Activated T-helper 1 cell treated with anti-CD3 and anti-CD28 coated beads, Interleukin-2, amount 50 U/mL, for 16 hours (primary cell): ENCODE data around the gene NUMB.
"Not testable (repeated sequence)": the region's sequence is repeated elsewhere in the genome, so short reads cannot be mapped to it uniquely, and the experiment has no call there.

Experiments used
- DNase-seq, 2 donors: peaks; one replicate each; pipeline ENCODE4 v3.0.0-alpha.2; 2020; ENCODE audit warnings: low read depth in 1 of 2, low spot score in 1 of 2

NUMB gene

DNA sequence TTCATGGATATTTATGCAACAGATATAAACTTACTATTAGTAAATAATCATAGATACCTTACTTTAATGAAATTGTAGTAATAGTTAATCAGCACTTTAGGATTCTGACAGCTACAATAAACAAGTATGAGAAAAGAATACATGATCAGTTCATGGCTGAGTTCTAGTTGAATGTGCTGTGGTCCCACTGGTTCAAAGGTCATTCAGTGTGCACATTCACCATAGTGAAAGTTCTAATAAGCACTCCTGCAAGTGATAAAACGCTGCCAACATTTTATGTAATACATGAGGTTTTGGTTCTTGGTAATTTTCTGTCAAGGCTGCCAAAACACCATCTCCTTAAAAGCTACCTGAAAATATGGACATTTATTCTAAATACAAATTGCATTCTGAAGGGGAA lies 92.6 kb downstream of the NUMB start:
- DNase-seq, result no peak

- DNase-seq, result no peak
These were observed 93.8 kb downstream of the NUMB start for GRCh38 chr14:73364559-73364958.

- DNase-seq, result no peak
These were observed 98.9 kb downstream of the NUMB start for GRCh38 chr14:73359445-73359844.

- no peak for DNase-seq
These were observed 100.2 kb downstream of the NUMB start for GRCh38 chr14:73358187-73358586.

GRCh38 chr14:73349091-73349490 lies 109.3 kb downstream of the NUMB start:
- not testable (repeated sequence) for DNase-seq

DNA sequence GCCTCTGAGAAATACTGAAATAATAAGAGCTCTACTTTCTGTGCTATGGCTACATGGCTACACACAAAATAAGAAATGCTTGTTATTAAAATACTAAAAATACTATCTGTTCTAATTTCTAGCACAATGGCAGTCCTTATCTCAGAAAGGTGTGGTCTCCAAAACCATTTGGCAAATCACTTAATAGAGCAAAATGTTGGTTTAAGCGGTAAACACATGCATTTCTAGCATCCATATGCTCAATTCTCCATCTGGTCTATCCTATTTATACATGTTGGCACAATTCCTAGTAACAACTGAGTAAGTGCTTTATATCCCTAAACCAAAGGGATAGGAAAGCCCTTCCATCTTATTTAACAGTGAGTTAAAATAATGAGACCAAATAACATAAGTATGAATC lies 114.0 kb downstream of the NUMB start:
- no peak for DNase-seq

DNA sequence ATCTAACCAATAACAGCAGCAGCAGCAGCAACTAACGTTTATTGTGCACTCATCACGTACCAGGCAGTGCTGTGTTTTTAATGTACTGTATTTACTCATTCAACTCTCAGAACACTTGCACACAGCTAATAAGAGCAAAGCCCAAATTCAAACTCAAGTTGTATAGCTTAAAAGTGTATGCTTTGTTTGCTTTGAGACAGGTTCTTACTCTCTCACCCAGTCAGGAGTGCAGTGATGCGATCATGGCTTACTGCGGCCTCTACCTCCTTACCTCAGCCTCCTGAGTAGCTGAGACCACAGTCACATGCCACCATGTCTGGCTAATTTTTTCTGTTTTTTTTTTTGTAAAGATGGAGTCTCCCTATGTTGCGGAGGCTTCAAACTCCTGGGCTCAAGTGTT lies 115.7 kb downstream of the NUMB start:
- DNase-seq, result no peak

- no peak for DNase-seq
These were observed 118.3 kb downstream of the NUMB start for GRCh38 chr14:73339846-73340595.

GRCh38 chr14:73339206-73339605 lies 119.1 kb downstream of the NUMB start:
- no peak for DNase-seq

DNA sequence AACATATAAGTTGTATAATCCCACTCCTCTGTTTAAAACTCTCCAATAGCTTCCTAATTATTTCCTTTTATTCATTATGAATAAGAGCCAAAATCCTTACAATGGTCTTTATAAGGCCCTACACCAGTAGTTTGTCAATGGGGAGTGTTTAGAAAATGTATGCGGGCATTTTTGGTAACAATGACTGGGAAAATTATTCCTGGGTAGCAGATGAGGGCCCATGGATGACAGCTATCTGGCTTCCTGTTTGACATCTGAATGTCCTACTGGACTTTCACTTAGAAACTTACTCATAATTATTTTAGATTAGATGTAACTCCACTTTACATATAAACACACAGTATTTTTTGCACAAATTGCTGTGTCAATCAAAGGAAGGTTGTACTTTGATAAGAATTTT lies 119.8 kb downstream of the NUMB start:
- no peak for DNase-seq

- DNase-seq, result no peak
These were observed 125.3 kb downstream of the NUMB start for GRCh38 chr14:73333031-73333430.

DNA sequence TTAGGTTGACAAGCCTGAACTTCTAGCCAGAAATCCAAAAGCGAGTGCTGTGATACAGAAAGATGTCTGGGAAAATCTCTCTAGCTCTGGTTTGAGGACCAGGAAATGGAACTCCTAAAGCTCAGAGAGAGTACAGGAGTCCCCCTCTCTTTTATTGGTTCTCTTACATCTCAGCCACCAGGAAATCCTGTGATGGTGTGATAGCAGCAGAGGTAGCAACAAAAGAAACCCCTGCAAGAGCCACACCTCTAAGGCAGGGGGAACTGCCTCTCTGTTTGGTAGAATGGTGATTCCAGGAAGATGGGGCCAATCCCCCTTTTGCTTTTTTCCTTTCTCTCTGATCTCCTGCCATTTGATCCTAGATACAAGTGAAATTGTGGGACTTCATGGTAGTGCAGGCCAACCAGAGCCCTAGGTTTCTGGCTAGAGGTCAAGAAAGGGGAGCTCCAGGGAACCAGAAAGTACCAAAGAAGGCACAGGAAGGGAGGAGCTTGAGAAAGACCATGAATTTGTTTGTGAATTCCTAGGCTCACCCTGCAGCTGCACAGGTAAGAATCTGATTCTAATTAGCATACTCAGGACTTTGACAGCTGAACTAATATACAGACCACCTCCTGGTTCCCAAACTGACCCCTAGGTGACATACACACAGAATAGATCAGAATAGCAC lies 132.6 kb downstream of the NUMB start:
- no peak for DNase-seq

- no peak for DNase-seq
These were observed 133.3 kb downstream of the NUMB start for GRCh38 chr14:73325063-73325462.

DNA sequence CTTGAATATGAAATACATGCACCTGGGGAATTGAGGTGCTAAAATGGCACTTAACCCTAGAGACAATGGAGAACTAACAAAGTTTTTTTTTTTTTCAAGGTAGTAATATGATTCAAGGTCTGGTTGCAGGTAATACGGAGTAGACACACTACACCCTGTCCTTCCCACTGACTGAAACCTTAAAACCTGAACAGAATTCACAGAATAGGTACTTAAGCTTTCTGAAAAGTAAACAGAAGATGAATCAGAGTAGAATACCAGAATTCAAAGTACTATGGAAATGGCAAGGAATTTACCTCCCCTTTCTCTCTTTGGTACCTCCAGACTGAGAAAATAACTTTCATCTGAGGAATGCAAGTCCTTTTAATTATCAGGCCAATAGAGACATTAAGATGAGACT lies 133.8 kb downstream of the NUMB start:
- DNase-seq, result no peak

DNA sequence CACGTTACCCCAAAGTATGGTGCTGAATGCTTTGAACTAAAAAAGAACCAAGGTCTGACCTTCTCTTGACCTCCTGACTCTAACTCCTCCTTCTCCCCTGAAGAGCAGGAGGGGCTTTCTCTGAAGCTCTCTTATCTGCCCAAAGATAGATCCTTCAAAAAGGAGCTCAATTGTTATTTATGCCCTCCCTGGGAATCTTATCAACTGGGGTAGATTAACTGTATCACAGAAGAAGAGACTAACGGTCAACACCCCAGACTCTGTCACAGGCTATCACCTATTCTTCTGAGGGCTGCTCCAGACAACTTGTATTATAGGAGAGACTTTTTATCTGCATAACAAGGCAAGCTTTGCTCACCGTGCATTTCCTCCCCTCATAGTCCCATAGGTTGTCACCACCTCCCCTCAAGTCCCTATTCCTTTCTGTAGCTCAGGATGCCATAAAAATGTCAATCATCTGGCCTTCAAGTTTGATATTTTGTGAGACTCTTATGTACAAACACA lies 134.4 kb downstream of the NUMB start:
- DNase-seq, result no peak

GRCh38 chr14:73313151-73313550 lies 145.2 kb downstream of the NUMB start:
- DNase-seq, result no peak

DNA sequence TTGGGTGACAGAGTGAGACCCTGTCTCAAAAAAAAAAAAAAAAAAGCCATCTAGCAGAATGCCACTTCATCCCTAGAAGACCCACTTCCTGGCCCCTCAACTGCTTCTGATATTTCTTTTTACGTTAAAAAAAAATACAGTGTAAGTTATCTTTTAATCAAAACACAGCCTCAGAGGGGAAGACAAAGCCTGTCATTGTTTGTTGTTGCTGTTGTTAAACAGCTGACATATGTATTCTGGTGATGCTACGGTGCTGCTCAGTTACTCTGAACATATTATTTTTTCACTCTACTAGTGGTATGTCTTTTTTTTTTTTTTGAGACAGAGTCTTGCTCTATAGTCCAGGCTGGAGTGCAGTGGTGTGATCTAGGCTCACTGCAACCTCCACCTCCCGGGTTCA lies 145.7 kb downstream of the NUMB start:
- DNase-seq, result no peak

DNA sequence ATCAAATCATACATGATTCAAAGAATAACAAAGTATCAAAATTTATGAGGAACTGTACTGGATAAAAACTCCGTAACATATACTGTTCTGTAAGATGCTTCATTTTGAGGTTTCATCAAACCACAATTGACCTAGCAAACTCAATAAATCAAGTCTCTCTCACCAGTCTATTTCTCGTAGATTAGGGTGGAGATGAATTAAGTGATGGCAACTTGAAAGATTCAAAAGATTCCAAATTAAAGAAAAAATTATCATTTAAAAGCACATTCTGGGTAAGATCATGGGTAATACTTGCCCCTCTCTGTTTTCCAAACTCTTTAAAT lies 146.7 kb downstream of the NUMB start:
- DNase-seq, result no peak

DNA sequence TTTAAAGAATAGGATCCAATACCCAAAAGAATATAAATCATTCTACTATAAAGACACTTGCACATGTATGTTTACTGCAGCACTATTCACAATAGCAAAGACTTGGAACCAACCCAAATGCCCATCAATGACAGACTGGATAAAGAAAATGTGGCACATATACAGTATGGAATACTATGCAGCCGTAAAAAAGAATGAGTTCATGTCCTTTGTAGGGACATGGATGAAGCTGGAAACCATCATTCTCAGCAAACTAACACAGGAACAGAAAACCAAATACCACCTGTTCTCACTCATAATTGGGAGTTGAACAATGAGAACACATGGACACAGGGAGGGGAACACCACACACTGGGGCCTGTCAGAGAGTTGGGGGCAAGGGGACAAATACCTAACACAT lies 149.1 kb downstream of the NUMB start:
- not testable (repeated sequence) for DNase-seq

DNA sequence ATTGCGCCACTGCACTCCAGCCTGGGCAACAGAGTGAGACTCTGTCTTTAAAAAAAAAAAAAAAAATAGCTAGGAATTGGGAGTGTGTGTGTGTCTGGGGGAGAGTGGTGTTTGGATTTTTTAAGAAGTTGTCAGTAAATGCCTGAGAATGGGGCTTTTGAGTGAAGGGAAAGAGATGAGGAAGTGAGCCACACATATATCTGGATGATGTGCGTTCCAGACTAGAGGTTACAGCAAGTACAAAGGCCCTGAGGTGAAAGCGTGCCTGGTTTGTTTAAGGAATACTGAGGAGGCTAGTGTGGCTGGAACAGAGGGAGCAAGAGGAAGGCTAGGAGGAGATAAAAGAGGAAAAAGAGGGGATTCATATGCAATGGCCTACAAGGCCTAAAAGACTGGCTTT lies 151.1 kb downstream of the NUMB start:
- DNase-seq, result no peak

DNA sequence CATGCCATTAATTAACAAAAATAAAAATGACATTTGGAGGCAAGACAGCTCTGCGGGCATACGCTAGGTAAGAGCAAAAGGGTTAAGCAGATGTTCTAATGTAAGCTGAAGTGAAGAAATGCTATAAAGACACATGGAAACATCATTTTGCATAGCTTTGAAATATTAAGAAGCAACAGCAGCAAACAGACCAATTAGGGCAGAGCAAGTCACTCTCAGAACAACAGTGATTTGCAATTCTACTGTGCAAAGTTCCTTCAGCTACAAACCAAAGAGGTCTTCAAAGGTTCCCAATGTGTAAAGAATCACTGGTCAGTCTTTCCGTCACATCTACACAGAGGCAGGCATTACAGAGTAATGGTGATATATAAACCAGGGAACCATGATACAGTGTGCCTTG lies 152.8 kb downstream of the NUMB start:
- no peak for DNase-seq

GRCh38 chr14:73295198-73295796 lies 163.0 kb downstream of the NUMB start:
- DNase-seq, result no peak
